SIG-M5 treated with dmso at 0.1 percent for 504 hours (cell line): ENCODE measurements around the gene GLS.
"Not testable (repeated sequence)": the region's sequence is repeated elsewhere in the genome, so short reads cannot be mapped to it uniquely, and the experiment has no call there.

Experiments
- DNase-seq: peaks from one replicate; lab custom pipeline; 2025; ENCODE audit not compliant: unreplicated experiment; lab: John Stamatoyannopoulos, UW

GLS gene

DNA sequence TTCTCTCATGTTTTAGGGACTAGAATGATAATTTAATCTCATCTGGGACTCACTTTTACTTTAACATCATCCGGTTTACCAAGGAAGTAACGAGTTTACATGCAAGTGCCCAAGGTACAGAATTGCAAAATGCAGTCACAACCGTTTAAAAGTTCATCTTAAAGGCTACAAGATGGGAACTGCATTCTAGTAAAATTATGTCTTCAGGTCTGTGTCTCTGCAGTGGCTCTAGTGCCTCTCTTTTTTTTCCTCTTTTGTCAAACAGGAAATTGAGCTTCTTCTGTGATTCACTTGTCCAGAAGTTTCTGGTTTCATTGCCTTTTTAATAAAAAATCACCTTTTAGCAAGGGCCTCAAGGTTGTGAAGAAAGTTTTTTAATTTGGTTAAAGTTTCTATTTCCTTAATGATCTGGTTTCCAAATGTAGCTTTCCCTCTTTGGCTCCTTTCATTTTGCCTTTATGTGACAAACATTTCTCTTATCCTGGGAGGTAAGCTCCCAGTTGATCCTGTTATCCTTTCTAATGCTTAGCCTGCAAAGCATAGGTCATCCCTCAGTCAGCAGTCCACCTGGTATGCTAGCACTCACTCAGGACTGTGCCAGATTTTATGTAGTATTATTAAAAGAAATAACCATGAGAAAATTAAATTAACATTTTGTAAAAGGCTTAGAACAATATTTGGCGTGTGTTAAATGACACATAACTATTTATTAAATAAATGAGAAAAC lies 2.4 kb downstream of the GLS start:
- peak; percentile 68 for DNase-seq

DNA sequence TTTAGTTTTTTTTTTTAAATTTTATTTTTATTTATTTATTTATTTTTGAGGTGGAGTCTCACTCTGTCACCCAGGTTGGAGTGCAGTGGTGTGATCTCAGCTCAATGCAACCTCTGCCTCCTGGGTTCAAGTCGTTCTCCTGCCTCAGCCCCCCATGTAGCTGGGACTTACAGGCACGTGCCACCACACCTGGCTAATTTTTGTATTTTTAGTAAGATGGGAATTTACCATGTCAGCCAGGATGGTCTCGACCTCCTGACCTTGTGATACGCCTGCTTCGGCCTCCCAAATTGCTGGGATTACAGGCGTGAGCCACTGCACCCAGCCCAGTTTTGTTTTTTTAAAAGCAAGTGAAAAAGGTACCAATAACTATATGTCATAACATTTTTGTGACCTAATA lies 5.2 kb downstream of the GLS start:
- DNase-seq = not testable (repeated sequence)

DNA sequence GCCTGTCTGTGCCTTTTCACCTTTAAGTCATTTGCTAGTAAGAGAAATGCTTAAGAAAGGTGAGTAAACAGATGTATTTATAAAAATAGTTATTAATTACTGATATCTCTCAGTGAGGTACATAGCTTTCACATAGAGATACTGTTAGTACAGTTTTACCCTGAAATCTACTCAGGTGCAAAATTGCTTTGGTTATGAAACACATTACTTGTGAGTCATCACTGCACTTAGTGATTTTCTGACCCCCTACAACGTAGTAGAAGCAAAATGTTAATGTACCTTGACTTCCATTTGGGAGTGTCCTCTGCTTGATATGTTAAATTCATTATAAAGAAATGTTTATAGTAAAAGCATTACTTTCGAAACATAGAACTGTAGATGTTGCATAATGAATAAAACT lies 6.5 kb downstream of the GLS start:
- no peak for DNase-seq

DNA sequence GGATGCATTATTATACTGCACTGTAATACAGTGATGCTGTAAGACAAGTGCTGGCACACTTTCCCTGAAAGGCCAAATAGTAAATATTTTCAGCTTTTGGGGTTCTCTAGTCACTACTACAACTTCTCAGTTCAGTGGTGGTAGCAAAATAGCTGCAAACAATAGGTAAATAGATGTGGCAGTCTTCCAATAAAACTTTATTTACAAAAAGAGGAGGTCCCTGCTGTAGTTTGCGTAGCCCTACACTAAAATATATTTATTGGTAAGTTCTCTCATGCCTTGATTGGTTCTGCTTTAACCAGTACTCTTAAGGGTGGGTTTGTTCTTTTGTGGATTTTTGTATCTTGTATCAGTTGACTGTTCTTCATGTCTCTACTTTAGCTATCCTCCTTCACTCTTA lies 7.8 kb downstream of the GLS start:
- no peak for DNase-seq

DNA sequence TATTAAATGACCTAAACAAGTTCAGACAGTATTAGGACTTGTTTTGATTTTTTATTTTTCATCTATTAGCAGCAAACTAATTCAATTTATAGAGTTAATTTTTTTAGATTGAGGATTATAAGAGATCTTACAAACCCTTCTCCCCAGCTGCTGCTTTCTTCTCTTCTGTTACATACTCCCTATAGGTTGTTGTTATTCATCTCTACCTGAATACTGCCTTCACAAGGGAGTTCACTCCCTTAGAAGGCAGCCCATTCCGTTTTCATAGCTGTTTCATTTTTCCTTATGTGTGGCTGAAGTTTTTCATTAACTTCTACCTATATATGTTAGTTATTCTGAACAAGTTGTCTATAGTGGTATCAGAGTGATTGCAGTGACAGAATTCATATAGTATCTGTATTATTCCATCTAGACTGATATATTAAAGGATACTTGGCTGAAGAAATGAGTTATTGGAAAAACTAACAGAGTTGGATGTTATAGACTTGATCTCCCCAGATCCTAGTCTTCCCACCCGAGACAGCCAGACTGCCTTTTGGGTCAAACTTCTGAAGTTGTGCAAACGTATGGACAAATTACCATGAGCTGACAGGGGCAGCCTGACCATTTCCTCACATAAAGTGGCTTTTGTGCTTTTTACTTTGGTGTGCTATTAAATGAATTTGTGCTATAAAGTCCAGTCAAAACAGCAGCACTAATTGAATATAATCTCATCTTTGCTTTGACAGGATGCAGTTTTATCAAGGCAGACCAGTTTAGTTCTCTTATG lies 8.7 kb downstream of the GLS start:
- no peak for DNase-seq

DNA sequence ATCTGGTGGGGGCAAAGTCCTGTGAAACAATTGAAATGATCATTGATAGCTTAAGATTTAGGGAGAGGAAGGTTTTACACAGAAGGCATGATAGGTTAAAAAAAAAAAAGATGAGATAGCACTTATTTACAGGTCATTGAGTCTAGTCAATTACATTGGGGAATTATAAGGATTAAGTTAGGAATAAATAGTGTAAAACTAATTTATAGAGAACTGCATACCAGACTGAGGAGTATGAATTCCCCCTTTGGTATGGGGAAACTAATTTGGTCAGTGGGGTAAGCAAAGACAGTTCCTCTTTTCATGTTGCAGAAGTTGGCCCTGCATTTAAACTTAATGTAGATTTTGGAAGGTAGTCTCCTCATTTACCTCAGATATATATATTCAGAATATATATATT lies 10.8 kb downstream of the GLS start:
- DNase-seq = peak; percentile 69

DNA sequence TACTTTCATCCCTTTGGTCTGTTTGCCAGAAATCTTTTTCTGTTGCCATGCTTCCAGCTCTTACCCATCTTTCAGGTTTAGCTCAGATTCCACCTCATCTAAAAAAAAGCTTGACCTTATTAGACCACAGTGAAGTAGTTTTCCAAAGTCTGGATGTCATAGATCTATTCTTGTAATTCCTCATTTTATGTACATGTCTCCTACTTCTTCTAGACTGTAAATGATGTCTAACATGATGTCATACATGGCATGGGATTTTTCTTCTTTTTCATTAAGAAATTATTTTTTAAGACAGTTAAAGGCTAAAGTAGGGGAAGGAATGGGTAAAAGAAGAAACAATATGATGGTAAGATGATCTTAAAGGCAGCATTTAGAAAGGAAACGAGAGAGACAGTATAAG lies 11.3 kb downstream of the GLS start:
- no peak for DNase-seq

DNA sequence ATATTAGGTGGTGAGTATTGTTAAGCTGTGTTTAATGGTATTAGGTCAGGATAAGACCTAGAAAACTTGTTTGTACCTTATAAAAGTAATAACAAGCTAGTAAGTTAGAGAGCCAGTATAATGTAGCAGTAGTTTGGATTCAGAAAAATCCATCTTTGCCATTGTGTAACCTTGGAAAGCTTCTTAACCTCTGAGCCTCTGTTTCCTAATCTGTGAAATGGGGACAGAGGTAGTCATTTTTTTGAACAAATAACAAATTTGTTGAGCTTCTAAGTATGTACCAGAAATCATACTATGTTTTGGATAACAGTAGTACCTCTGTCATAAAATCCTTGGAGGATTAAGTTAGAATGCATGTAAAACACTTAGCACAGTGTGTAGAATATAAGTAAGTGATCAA lies 12.5 kb downstream of the GLS start:
- DNase-seq = no peak

DNA sequence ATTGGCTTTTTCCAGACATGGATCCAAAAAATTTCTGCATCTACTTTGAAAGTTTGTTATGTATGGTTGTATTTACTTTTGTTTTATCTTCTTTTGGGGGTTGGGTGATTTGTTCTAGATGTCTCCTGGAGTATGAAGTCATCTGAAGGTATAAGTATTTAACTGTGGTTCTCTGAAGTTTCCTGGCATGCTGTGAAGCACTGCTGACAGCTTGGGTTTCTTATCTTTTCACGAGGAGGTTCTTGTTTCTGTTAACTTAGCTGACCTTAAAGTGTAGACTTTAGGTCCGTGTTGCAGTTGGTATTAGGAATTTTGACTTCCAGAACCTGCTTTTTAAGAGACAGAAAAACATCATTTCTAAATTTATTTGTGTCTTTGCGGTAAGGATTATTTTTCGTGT lies 15.9 kb downstream of the GLS start:
- DNase-seq = no peak

DNA sequence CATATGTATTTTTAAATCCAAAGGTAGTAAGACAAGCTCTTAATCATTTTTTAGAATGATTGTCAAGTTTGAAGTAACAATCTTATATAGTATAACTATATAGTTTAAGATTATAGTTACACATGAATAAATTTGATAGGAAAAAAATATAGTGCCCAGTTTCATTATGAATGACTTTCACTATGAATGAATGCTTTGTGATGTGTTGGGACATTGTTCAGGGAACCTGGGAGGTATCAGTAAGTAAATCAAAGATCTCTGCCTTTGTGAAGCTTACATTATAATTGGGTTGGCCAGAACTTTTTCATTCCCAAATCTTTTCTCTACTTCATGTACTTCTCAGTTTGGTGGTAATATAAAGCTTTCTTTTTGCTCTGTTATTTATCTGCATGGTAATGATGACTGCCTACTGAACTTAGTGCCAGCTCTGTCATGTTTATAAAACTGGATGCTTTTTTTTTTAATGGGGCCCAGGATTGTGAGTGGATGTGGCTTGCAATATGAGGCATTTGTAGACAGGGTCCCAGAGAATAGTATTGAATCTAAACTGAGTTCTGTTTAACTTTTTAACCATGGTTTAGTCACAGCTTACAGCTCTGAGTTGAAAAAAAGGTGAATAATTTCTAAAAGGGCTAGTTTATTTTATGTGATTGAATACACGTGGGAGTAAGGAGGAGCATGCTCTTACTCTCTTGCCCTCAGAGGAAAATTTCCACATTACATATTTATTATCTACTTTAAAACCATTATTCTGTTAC lies 23.3 kb downstream of the GLS start:
- no peak for DNase-seq

DNA sequence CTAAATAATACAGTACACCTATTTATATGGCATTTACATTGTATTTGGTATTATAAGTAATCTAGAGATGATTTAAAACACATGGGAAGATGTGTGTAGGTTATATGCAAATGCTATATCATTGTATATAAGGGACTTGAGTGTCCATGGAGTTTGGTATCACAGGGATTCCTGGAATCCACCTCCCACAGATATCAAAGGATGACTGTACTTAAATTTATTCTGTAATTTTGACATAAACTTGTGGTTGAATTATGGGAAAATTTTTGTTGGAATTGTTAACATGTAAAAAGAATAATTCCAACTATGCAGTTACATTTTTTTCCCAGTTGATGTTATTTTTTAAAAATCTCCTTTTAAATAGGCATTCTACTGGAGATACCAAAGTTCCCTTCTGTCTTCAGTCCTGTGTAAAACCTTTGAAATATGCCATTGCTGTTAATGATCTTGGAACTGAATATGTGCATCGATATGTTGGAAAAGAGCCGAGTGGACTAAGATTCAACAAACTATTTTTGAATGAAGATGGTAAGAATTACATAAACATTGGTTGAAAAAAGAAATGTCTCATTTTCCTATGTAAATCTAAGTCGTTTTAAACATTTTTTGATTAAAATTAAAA lies 24.1 kb downstream of the GLS start:
- DNase-seq = no peak

DNA sequence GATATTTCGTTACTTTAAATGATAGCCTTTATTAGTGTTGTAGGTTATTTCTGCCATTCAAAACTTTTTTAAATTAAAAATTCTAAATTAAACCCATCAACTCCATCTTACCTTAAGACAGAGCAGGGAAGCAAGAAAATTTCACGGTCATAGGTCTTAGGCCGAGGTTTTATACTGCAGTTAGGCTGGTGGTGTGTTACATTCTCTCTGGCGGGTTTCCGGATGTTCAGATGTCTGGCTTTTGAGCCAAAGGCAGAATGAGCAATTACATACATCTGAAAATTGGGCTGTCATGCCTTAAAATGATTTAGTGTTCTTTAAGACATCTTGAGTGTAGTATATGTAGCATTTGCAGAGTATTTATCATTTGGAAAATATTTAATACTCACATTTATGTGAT lies 27.9 kb downstream of the GLS start:
- DNase-seq = no peak

DNA sequence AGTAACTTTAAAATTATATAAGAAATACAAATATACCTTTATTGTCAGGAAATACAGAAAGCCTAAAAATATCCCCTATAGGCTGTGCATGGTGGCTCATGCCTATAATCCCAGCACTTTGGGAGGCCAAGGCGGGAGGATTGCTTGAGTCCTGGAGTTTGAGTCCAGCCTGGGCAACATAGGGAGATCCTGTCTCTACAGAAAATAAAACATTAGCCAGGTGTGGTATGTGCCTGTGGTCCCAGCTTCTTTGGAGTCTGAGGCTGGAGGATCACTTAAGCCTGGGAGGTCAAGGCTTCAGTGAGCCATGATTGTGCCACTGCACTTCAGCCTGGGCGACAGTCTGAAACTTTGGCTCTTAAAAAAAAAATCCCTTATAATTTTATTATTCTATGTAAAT lies 29.1 kb downstream of the GLS start:
- no peak for DNase-seq

DNA sequence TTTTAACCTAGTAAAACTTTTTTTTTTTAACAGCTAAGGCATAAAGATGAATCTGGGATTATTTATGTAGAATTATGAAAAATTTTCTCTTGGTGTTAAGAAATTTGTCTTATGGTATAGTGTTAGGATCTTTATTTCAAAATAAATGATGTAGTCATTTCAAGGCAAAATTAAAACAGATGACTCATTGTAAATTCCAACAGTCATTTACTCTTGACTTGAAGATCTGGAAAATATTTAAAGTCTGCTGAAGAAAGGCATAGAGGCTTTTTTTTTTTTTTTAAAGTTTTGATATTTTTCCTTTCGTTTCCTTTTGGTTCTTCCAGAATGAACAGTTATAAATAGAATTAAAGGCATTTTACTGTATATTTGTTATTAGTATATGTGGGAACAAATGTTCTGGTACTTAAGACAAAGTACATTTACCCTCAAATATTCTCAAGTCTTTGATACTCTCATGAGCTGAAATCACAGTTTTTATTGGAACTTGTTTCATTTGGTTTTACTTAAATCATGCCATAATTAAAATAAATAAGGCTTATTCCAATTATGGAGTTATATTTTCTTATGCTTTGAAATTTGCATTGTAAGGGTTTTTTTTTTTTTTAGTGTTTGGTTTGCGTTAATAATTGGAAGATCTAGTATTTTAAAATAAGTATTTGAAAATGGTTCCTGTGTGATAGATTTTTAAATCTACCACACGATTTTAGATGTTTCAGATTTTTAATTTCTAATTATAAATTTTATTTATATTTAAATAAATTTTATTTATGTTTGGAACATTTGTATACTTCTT lies 29.9 kb downstream of the GLS start:
- DNase-seq = no peak

DNA sequence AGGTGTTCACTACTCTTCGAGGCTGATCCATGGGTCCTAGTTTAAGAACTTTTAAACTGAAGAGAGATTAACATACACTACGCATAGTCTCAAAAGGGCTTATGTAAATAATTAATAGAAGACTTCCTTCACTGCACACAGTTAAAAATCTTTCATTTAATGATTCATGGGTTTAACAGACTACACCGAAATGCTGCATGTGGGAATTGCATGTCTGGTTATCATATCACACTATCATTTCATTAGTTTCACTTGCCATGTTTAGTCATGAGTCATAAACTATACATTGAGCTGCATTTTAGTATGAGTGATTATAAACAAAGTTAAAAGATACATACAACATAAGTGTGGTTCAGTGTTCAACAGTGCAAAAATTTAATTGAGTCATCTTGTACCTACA lies 31.2 kb downstream of the GLS start:
- DNase-seq = no peak

DNA sequence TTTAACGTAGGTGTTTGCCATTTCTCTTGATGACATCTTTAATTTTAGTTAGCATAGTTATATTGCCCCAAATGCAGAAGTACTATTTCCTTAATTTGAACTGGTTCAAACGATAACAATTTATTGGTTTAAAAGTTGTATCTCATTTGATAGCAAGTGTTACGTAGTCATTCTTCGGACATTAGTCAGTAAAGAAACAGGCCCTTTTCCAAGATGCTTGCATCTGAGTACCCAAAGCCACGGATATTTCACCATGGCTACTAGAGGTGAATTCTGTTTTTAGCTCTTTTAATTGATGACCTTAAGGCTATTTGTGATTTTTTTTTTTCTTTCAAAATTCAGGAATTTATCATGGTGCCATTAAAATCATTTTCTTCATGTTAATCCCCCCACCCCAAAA lies 32.1 kb downstream of the GLS start:
- no peak for DNase-seq

DNA sequence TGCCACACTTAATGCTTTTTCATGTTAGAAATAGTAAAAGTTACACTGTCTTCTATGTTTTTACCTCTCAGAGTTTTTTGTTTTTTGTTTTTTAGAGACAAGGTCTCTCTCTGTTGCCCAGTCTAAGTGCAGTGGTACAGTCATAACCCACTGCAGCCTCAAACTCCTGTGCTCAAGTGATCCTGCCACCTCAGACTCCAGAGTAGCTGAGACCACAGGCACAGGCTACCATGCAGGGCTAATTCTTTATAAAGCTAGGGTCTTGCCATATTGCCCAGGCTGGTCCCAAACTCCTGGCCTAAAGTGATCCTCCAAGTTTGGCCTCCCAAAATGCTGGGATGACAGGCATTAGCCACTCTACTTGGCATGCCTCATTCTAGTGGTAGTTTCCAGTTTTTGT lies 33.1 kb downstream of the GLS start:
- DNase-seq = no peak

DNA sequence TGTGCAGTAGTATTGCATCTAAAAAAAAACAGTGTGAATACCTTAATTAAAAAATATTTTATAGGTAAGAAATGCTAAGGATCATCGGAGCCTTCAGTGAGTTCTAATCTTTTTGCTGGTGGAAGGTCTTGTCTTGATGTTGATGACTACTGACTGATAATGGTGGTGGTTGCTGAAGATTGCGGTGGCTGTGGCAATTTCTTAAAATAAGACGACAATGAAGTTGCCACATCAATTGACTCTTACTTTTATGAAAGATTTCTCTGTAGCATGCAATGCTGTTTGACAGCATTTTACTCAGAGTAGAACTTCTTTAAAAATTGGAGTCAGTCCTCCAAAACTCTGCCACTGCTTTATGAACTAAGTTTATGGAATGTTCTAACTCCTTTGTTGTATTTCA lies 36.2 kb downstream of the GLS start:
- no peak for DNase-seq

DNA sequence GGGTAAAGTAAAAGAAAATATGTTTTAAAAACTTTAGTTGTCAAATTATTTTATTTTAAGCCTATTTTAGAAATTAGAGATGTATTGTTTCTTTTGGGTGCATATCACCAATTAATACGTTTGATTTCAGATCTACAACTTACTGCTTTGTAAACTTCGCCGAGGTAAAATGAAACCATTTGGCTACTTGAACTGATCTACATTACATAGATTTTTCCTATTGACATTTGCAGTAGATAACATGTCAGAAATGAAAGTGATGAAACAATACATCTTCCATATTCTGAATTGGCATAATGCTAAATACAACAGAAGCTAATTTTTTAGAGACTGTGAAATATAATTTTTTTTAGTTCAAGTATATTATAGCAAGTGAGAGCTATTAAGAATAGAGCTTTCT lies 39.5 kb downstream of the GLS start:
- DNase-seq = no peak

DNA sequence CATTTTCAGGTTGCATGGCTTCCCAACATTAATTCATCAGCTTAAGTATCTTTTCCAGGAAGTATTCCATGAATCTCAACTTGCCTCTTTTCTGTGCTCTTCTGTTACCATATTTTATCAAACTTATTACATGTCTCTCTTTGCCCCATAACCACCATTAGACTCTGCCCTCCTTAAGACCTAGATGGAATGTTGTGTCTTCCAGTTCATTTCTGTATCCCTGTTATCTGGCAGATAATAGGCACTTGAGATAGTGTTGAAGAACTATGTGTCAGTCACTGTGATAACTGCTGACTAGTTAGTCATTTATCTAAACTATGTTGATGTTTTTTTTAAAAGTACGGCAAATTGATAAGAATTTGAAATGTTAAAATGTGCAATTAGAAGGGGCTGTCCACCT lies 41.8 kb downstream of the GLS start:
- no peak for DNase-seq

DNA sequence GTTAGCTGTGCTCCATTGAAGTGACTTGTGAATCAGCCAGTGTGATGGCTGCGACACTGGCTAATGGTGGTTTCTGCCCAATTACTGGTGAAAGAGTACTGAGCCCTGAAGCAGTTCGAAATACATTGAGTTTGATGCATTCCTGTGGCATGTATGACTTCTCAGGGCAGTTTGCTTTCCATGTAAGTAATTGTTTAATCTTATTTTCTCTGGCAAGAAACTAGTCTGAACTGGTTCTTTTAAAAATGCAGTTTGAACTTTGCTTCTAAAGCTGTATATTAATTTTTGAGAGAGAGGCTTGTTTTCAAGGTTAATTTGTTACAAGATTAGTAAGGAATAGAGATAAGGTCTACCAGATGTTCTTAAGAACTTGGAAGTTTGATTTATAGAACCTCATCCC lies 46.7 kb downstream of the GLS start:
- DNase-seq = no peak
